ENCODE measurements around the gene ELL2.
A peak's percentile ranks its signal among the peaks of the same experiment; 100 is the strongest.
"Not testable (repeated sequence)": the region's sequence is repeated elsewhere in the genome, so short reads cannot be mapped to it uniquely, and the experiment has no call there.

Gene ELL2

GRCh38 chr5:95859661-95860060 is 102.0 kb downstream of the ELL2 start:
- DNase-seq = no peak

GRCh38 chr5:95858661-95859595 is 102.7 kb downstream of the ELL2 start:
- peak; percentile 41 to 99 (median 92) for DNase-seq

DNA sequence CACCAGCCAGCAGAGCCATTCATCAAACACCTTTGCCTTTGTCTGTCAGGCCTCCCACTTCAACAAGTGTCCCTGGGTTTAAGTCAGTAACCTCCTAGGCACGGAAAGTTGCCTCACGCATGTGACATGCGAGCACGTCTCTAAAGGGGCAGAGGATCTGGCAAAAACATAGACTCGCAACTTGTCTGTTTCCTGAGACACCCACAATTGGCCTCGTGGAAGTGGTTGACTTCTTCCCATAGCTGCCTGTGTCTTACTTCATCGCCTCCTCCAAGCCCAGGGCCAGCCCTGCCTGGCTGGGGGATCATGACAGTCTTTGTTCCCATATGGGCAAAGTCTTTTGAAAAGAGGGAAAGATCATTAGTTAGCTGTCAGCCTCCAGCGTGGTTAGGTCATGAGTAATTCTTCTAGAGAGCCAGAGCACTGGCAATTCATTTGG is 103.6 kb downstream of the ELL2 start:
- peak in 9 of 14 donors; percentile 34 to 82 (median 59) for DNase-seq

GRCh38 chr5:95857185-95857945 is 104.3 kb downstream of the ELL2 start:
- peak in 9 of 14 donors; percentile 27 to 75 (median 47) for DNase-seq

DNA sequence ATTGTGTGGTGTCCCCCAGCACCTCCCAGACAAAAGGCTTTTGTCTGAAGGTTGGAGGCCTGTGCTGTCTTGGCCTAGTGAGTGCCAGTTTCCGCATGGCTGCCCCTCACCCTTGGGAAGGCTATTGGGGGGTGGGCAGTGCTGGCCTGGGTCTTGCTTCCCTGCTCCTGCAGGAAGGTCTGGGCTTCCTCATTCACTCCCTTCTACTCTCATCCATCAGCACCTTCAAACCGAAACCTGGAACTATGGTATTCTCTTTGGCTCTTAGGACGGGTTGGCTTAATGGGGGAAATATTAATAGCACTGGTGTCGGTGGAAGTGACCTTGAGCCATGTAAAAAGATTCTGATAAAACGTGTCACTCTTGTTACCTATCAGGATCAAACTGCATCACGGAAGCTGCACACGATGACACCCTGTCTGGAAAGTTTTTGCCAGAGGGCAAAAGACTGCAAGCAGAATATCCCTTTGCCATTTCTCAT is 105.1 kb downstream of the ELL2 start:
- DNase-seq = peak in 4 of 14 donors; percentile 20 to 47 (median 36)

DNA sequence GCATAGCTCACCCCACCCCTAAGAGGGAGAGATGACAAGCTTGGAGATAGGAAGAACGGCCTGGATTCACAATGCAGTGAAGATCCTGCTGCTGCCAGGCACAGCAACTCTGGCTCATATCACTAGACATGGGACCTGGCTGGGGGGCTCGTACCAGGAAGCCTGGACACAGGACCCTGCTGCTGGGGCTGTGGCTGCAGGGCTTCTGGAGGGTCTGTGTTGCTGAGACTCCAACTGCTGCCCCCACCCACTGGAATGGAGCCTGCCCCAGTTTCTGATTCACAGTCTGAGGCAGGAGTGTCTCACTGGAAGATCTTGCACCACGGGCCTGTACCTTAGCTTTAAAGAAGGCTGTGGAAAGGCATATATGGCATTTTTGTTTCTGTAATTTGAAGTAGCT is 108.2 kb downstream of the ELL2 start:
- DNase-seq = no peak

- DNase-seq = no peak
Observed at GRCh38 chr5:95852567-95852966, 109.1 kb downstream of the ELL2 start.

DNA sequence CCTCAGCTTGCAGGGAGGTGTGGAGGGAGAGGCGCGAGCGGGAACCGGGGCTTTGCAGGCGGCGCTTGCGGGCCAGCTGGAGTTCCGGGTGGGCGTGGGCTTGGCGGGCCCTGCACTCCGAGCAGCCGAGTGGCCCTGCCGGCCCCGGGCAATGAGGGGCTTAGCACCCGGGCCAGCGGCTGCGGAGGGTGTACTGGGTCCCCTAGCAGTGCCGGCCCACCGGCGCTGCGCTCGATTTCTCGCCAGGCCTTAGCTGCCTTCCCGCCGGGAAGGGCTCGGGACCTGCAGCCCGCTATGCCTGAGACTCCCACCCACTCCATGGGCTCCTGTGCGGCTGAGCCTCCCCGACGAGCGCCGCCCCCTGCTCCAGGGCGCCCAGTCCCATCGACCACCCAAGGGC is 110.5 kb downstream of the ELL2 start:
- not testable (repeated sequence) for DNase-seq

- DNase-seq = peak in 1 of 14 donors; percentile 79
Observed at GRCh38 chr5:95850391-95850894, 111.2 kb downstream of the ELL2 start.

- DNase-seq = no peak
Observed at GRCh38 chr5:95848701-95849100, 113.0 kb downstream of the ELL2 start.

GRCh38 chr5:95847261-95847592 is 114.4 kb downstream of the ELL2 start:
- no peak for DNase-seq

DNA sequence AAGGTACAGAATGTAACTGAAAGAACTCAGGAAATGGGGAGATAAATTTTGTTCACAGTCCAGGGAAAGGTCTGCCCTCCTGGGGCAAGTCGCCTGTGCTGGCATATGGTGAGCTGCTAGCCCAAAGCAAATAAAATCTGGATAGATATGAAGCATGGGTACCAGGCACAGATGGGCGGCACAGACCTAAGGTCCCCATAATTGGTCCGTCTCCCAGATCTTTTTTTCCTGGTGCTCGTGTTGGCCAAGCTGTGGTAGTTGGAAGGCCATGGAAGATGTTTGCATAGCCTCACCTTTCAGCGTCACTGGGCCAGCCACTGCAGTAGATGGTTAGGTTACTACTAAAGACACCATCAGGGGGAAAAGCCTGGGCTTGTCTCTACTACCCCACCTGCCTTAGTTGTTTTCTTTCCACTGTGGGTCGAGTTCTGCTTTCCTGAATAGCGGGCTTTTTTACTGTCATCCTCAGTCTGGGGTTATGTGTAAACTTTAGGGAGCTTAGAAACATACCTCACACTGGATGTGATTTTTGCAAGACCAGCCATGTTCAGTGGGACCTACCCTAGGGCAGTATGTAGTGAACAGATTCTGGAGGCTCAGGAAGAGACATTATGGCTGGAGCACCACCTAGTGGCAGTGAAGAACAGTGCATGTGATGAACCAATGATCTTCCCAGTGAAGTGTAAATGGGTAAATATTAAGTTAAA is 114.9 kb downstream of the ELL2 start:
- peak in 10 of 14 donors; percentile 41 to 97 (median 50) for DNase-seq

DNA sequence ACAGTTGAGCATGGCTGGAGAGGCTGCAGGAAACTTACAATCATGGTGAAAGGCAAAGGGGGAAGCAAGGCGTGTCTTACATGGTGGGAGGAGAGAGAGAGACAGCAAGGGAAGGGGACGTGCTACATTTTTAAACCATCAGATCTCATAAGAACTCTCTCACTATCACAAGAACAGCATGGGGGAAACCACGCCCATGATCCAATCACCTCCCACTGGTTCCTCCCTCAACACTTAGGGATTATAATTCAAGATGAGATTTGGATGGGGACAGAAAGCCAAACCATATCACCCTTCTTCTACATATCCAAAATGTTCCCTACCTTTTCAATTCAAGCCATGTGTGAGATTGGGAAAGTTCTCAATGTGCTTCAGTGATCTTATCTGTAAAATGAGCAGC is 116.3 kb downstream of the ELL2 start:
- DNase-seq = no peak

DNA sequence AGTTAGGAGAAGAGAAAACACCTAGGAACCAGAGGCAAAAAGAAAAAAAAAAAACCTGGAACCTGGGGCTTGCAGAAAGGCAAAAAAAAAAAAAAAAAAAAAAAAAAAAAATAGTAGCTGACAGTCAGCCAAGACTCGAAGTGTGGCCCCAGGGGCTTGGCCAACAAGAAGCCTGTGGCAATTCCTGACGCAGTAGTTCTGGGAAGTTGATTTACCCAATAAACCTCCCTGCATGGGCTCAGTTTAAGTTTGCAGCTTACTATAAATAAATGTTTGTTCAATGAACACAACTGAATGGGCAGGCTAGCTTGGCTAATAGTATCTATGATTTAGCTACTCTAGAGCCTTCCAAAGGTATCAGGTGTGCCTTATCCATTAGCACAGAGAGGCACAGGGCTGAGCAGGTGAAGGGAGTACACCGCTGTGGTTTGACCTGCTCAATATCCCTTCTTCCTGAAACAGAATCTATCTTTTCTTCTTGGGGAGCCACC is 117.9 kb downstream of the ELL2 start:
- DNase-seq = peak in 1 of 14 donors; percentile 33

DNA sequence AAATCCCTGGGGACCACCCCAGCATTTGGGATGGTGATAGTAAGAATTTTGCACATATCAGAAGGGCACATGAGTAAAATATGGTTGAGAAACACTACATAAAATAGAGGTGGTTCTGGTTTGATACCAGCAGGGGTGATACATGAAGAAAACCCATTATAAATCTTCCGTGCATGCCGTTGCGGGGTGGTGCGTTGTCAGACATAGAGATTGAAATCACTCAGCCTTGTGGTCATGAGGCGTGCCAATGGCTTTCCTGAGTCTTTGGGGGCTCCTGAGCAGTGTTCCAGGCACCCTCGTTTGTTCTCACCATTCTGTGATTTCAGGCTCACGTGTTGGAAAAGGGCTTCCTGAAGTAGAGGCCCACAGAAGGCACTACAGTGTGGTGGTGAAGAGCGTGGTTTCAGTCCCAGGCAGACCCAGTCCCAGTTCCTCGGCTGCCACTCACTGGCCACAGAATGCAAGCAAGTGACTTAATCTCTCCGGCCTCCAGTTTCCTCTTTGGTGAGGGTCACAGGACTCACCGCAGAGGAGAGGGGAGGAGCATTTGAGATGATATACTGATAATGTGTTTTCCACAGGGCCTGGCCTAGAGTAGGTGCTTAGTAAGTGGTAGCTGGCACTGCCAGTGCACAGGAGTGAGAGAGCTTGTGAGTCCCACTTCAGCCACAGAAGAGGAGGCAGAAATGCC is 118.7 kb downstream of the ELL2 start:
- peak in 8 of 14 donors; percentile 28 to 52 (median 38) for DNase-seq

DNA sequence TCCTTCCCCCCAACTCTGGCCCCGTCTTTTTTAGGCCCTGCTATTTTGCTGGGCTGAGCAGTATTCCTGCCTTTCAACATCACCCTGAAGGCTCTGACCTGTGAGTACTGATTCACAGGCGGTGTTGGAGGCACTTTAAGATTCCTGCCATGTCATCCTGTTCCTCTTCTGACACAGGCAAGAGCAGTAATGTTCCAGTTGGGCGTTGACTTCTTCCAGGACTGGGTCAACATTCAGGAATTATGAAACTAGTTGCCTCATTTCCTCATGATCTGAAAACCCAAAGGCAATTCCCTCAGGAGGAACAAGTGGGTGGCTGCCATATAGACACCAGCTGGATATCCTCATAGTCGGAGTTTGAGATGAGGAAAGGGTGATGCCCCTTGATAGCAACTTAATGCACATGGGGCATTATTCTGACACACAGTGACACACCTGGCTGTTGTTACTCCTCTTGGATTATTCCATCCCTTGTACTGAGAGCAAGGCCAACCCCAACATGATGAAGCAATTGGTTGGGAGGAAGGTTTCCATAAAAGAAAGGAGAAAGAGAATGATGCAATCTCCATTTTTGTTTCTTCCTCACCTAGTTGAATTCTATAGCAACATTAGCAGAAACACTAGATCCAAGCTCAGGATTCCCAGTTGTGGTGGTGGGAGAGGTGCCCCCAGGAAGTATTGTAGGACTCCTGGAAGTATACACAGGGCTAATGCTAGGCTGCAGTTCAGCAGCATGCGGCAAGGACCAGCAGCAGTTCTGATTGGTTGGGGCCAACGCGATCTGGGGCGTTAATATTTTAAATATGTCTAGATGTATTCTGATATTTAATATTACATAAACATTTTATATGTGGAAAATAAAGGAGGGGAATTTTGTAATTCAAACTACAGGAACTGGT is 119.5 kb downstream of the ELL2 start:
- DNase-seq = no peak

DNA sequence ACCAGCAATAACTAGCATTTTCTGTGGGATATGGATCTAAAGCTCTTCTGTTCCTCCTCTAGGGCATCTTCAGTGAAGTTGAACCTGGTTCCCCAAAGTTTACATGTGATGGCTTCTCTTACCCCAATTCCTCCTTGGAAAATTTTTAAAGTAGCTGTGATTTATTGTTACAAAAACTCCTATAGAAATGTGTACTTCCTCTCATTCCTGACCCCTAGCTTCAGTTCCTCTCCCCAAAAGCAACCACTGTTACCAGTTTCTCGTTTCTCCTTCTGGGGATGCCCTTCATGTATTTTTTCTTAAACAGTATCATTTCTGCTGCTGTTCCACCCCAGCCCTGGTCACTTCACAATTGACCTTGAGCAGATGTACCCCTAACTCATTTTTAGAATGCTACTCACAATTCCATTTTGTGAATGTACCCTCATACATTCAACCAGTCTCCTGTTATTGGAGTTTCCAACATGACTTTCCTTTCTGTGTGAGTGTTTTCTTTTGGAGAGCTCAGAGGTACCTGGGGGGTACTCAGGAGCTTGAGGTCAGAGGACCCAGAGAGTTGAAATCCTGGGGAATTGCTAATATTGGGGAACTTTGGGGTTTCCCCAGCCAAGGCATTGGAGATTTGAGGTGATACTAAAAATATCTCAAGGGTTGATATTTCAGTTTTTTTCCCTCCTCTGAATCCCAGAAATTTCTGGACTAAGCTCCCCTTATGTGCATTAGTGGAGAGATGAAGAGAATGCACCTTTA is 120.5 kb downstream of the ELL2 start:
- DNase-seq = no peak

DNA sequence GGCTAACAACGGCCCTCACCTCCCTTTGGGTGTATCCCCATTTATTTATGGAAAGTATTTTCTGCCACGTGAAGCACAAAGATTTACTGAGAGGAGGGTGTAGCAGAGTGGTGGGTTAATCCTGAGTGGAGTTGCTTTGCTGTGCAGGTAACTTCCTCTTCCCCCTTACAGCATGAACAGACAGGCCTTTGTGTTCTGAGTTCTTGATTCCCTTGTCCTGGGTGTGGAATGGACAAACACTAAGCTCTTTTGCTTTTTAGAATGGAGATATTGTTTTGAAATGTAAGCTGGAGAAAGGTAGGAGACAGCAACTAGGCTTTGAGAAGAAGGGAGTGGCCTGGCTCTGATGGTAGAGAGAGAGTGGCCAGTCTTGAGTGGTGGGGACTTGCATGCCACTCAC is 122.0 kb downstream of the ELL2 start:
- DNase-seq = no peak

GRCh38 chr5:95838556-95838955 is 123.1 kb downstream of the ELL2 start:
- peak in 1 of 14 donors; percentile 27 for DNase-seq
